Endodermal cell (in vitro differentiated cells): ENCODE data around the gene MELK. TPM values are rescaled to one million over a fixed set of nuclear protein-coding genes. Genes with fewer than 3 reads are reported as not detected.

Experiments
- DNase-seq: peaks from one replicate; pipeline ENCODE4 v3.0.0-alpha.2; 2017
- H3K27ac ChIP-seq: 2 replicates; pipeline ENCODE4 v1.5.1; 2013; ENCODE audit warnings: mild to moderate bottlenecking, low read depth, low read length, moderate library complexity
- H3K27me3 ChIP-seq: 2 replicates; pipeline ENCODE4 v1.6.1; 2013; ENCODE audit warnings: mild to moderate bottlenecking, low read length, moderate library complexity; ENCODE audit not compliant: insufficient read depth, control insufficient read depth, poor library complexity, severe bottlenecking
- H3K36me3 ChIP-seq: 2 replicates; pipeline ENCODE4 v1.7.0; 2013; ENCODE audit warnings: mild to moderate bottlenecking, low read length, moderate library complexity; ENCODE audit not compliant: control insufficient read depth, insufficient read depth
- H3K4me1 ChIP-seq: one replicate; pipeline ENCODE4 v1.7.0; 2013; ENCODE audit warnings: low read length; ENCODE audit not compliant: control insufficient read depth, insufficient read depth
- H3K4me3 ChIP-seq: 2 replicates; pipeline ENCODE4 v1.5.1; 2013; ENCODE audit warnings: mild to moderate bottlenecking, low read length, moderate library complexity
- H3K9ac ChIP-seq: 2 replicates; pipeline ENCODE4 v1.6.1; 2013; ENCODE audit warnings: mild to moderate bottlenecking, low read length, moderate library complexity; ENCODE audit not compliant: poor library complexity, severe bottlenecking; ENCODE audit errors: extremely low read depth
- H3K9me3 ChIP-seq: 2 replicates; pipeline ENCODE4 v1.6.1; 2013; ENCODE audit warnings: mild to moderate bottlenecking, low read length, moderate library complexity; ENCODE audit not compliant: control insufficient read depth
- H3K27ac Mint-ChIP-seq: 2 replicates; pipeline ENCODE4 v1.8.0; 2020; ENCODE audit warnings: mixed read lengths
- H3K27me3 Mint-ChIP-seq: 2 replicates; pipeline ENCODE4 v1.8.0; 2021; ENCODE audit warnings: mild to moderate bottlenecking, mixed read lengths; ENCODE audit not compliant: insufficient read depth
- H3K36me3 Mint-ChIP-seq: 2 replicates; pipeline ENCODE4 v1.8.0; 2020; ENCODE audit warnings: low read depth, mixed read lengths
- H3K4me1 Mint-ChIP-seq: 2 replicates; pipeline ENCODE4 v1.8.0; 2020; ENCODE audit warnings: mixed read lengths
- H3K4me3 Mint-ChIP-seq: 2 replicates; pipeline ENCODE4 v1.8.0; 2020; ENCODE audit warnings: mild to moderate bottlenecking, moderate library complexity, mixed read lengths
- H3K9me3 Mint-ChIP-seq: 2 replicates; pipeline ENCODE4 v1.8.0; 2020; ENCODE audit warnings: mild to moderate bottlenecking, mixed read lengths
- CTCF ChIP-seq: fragments of 200-600 bp; sonication (generic); conservative IDR thresholded peaks from 2 replicates; pipeline ENCODE4 v1.5.0; 2021; ENCODE audit warnings: antibody characterized with exemption, mild to moderate bottlenecking
- WGBS, 2 experiments: methylation state at CpG; one replicate each; pipeline versions ENCODE4 v1.1.5 to v1.1.7; 2013; ENCODE audit warnings: missing lambda C conversion rate in 2 of 2, mixed read lengths in 1 of 2; ENCODE audit not compliant: insufficient coverage in 1 of 2, insufficient read length in 1 of 2; 5-methylcytosine and 5-hydroxymethylcytosine counted together
- total RNA-seq, 2 donors: library from RNA; stranded (reverse); fragmentation: NEBNext Ultra II Directional in 1 of 2; extraction: Animal tissue kit (Norgen Biotek cat#: 25700) in 1 of 2; gene quantifications; 2 replicates in 1 of 2; 3 replicates in 1 of 2; pipeline ENCODE4 v1.2.1, GENCODE V29; 2021

The MELK gene
- total RNA-seq, 2 donors from 2014 or later = 45.6 to 88.9 TPM

GRCh38 chr9:36686471-36686870 lies 113.8 kb downstream of the MELK start:
- no peaks in the 10 kb centered on the region for H3K27me3 Mint-ChIP-seq
- Histone ChIP-seq H3K27me3 (no peaks in the 10 kb centered on the region), H3K9ac (no peak overlapping the region), H3K36me3 (no peaks in the 10 kb centered on the region), H3K4me3 (no peak overlapping the region), H3K4me1 (no peaks in the 10 kb centered on the region), H3K27ac (no peak overlapping the region), H3K9me3 (peaks cover 5% of the 10 kb centered on the region)
- H3K4me3 Mint-ChIP-seq = no peak overlapping the region
- H3K27ac Mint-ChIP-seq = no peak overlapping the region
- no peaks in the 10 kb centered on the region for H3K4me1 Mint-ChIP-seq
- DNase-seq = no peak
- 83% methylated on average over 2 of the region's 3 CpGs; no CpG with 5 or more reads in 1 of the 2 experiments for WGBS, 2 experiments
- peaks cover 7% of the 10 kb centered on the region for H3K36me3 Mint-ChIP-seq
- TF ChIP-seq CTCF = no peak
- H3K9me3 Mint-ChIP-seq = peaks cover 8% of the 10 kb centered on the region

- H3K27me3 Mint-ChIP-seq = no peaks in the 10 kb centered on the region
- H3K4me1 ChIP-seq = no peaks in the 10 kb centered on the region
- no peak for DNase-seq
Measured at GRCh38 chr9:36690412-36691168, 117.9 kb downstream of the MELK start.

GRCh38 chr9:36691671-36692070 lies 119.0 kb downstream of the MELK start:
- H3K27ac ChIP-seq = no peak overlapping the region
- no peak for TF ChIP-seq CTCF
- Mint-ChIP-seq H3K9me3 (no peaks in the 10 kb centered on the region), H3K27ac (no peak overlapping the region), H3K4me3 (no peak overlapping the region), H3K36me3 (no peaks in the 10 kb centered on the region), H3K4me1 (no peaks in the 10 kb centered on the region), H3K27me3 (no peaks in the 10 kb centered on the region)
- H3K9ac ChIP-seq = no peak overlapping the region
- no peak for DNase-seq
- no peaks in the 10 kb centered on the region for H3K27me3 ChIP-seq
- no peaks in the 10 kb centered on the region for H3K36me3 ChIP-seq
- H3K4me3 ChIP-seq = no peak overlapping the region
- H3K9me3 ChIP-seq = no peaks in the 10 kb centered on the region
- no peaks in the 10 kb centered on the region for H3K4me1 ChIP-seq

More at GRCh38 chr9:36690412-36691168, 117.9 kb downstream of the MELK start:
- H3K27me3 ChIP-seq = no peaks in the 10 kb centered on the region
- H3K36me3 ChIP-seq = no peaks in the 10 kb centered on the region
- no peak overlapping the region for H3K4me3 Mint-ChIP-seq
- WGBS, 2 experiments = 80 to 90% methylated on average over 1 of the region's 1 CpG
- TF ChIP-seq CTCF = no peak
- no peak overlapping the region for H3K9ac ChIP-seq
- H3K27ac Mint-ChIP-seq = no peak overlapping the region
- H3K36me3 Mint-ChIP-seq = no peaks in the 10 kb centered on the region
- no peak overlapping the region for H3K4me3 ChIP-seq
- H3K9me3 Mint-ChIP-seq = no peaks in the 10 kb centered on the region
- H3K4me1 Mint-ChIP-seq = no peaks in the 10 kb centered on the region
- no peaks in the 10 kb centered on the region for H3K9me3 ChIP-seq
- H3K27ac ChIP-seq = no peak overlapping the region
